Left lung (tissue), 10 donors: Measurements from ENCODE around the gene SNX27. TPM values are rescaled to one million over a fixed set of nuclear protein-coding genes. Genes with fewer than 3 reads are reported as not detected.
A peak's percentile ranks its signal among the peaks of the same experiment; 100 is the strongest.
"Not testable (repeated sequence)": the region's sequence is repeated elsewhere in the genome, so short reads cannot be mapped to it uniquely, and the experiment has no call there.

Experiments
- ATAC-seq: fragments of 200-7000 bp; cut with Tn5 transposase; one replicate; pipeline ENCODE4 v1.9.1; 2020; ENCODE audit warnings: moderate library complexity
- DNase-seq, 4 donors: peaks; one replicate each; pipeline ENCODE4 v3.0.0-alpha.2; 2013 to 2020
- H3K27ac ChIP-seq, 2 donors: fragments of 200-600 bp; sonication (generic) in 1 of 2; one replicate each; pipeline versions ENCODE4 v1.5.0 to v1.8.0; 2020 to 2021
- H3K27me3 ChIP-seq, 2 donors: fragments of 200-600 bp; sonication (generic) in 1 of 2; one replicate each; pipeline versions ENCODE4 v1.5.0 to v1.8.0; 2020 to 2021
- H3K36me3 ChIP-seq, 2 donors: fragments of 200-600 bp; sonication (generic) in 1 of 2; one replicate each; pipeline versions ENCODE4 v1.5.0 to v1.8.0; 2020 to 2021
- H3K4me1 ChIP-seq, 2 donors: fragments of 200-600 bp; one replicate each; pipeline ENCODE4 v1.8.0; 2021
- H3K4me3 ChIP-seq, 2 donors: fragments of 200-600 bp; sonication (generic) in 1 of 2; one replicate each; pipeline versions ENCODE4 v1.5.0 to v1.8.0; 2020 to 2021; ENCODE audit warnings: mild to moderate bottlenecking in 1 of 2
- H3K9me3 ChIP-seq, 2 donors: fragments of 200-600 bp; sonication (generic) in 1 of 2; one replicate each; pipeline versions ENCODE4 v1.5.0 to v1.8.0; 2020 to 2021
- CTCF ChIP-seq, 2 donors: fragments of 200-600 bp; sonication (generic) in 1 of 2; IDR thresholded peaks; one replicate each; pipeline versions ENCODE4 v1.5.0 to v1.8.0; 2021; ENCODE audit warnings: antibody characterized with exemption in 2 of 2
- intact Hi-C, 2 donors: fragments of 100-400 bp; cut with DNase I; formaldehyde crosslinking; loops; one replicate each; pipeline versions ENCODE4 v1.11.2 to v1.14.2; 2022
- polyA plus RNA-seq, 6 donors: library from polyadenylated mRNA; unstranded; fragments of 120-200 nt; gene quantifications; one replicate each; pipeline ENCODE4 v1.2.1, GENCODE V29; 2013; ENCODE audit not compliant: insufficient read length in 6 of 6
- total RNA-seq, 2 donors: library from RNA; stranded (reverse); fragmentation: NEBNext Ultra II Directional; extraction: Animal tissue kit (Norgen Biotek cat#: 25700); gene quantifications; one replicate each; pipeline ENCODE4 v1.2.1, GENCODE V29; 2021
- donor health status: DM: no; HTN: yes; CAD: no.
- donor health status: DM: no; HTN: no; CAD: no.

The SNX27 gene
- total and polyA plus RNA-seq, 8 donors: 21.5 to 64.5 (median 23.9) TPM

- Histone ChIP-seq H3K36me3 (no peaks in the 10 kb centered on the region), H3K4me3 (no peak overlapping the region), H3K9me3 (no peaks in the 10 kb centered on the region), H3K4me1 (peaks cover 11% of the 10 kb centered on the region in 2 donors), H3K27me3 (no peaks in the 10 kb centered on the region), H3K27ac (no peak overlapping the region)
- intact Hi-C loops: no loop called here
- DNase-seq: no peak
- ATAC-seq: no peak
- no peak for TF ChIP-seq CTCF (IDR thresholded peaks at IDR 0.05)
Observed at GRCh38 chr1:151641229-151641628, 29.4 kb downstream of the SNX27 start.

- intact Hi-C loops, DNase-seq, H3K27ac ChIP-seq, H3K36me3 ChIP-seq, H3K4me1 ChIP-seq, H3K9me3 ChIP-seq, H3K27me3 ChIP-seq, H3K4me3 ChIP-seq, ATAC-seq: not testable (repeated sequence)
Observed at GRCh38 chr1:151643085-151643484, 31.2 kb downstream of the SNX27 start.

GRCh38 chr1:151644001-151644400 lies 32.2 kb downstream of the SNX27 start:
- TF ChIP-seq CTCF (IDR thresholded peaks at IDR 0.05): no peak
- H3K27me3 ChIP-seq: no peaks in the 10 kb centered on the region
- H3K4me3 ChIP-seq: no peak overlapping the region
- DNase-seq (no peak), ATAC-seq (no peak)
- H3K9me3 ChIP-seq: no peaks in the 10 kb centered on the region
- no peak overlapping the region for H3K27ac ChIP-seq
- peaks cover 0 to 6% of the 10 kb centered on the region in 2 donors for H3K36me3 ChIP-seq
- intact Hi-C loops: no loop called here
- H3K4me1 ChIP-seq: no peaks in the 10 kb centered on the region

- no peak for TF ChIP-seq CTCF (IDR thresholded peaks at IDR 0.05)
- Histone ChIP-seq H3K4me3 (no peak overlapping the region), H3K27me3 (no peaks in the 10 kb centered on the region), H3K4me1 (peaks cover 16 to 33% of the 10 kb centered on the region in 2 donors), H3K27ac (peak overlapping the region in 1 of 2 donors; percentile 90), H3K9me3 (no peaks in the 10 kb centered on the region), H3K36me3 (peaks cover 0 to 7% of the 10 kb centered on the region in 2 donors)
- ATAC-seq (peak; percentile 83), DNase-seq (no peak)
- intact Hi-C loops: no loop called here
Observed at GRCh38 chr1:151653397-151653796, 41.5 kb downstream of the SNX27 start.

- intact Hi-C loops: no loop called here
- no peaks in the 10 kb centered on the region for H3K27me3 ChIP-seq
- H3K4me1 ChIP-seq: peaks cover 16 to 35% of the 10 kb centered on the region in 2 donors
- peak overlapping the region in 1 of 2 donors; percentile 90 for H3K27ac ChIP-seq
- no peak for TF ChIP-seq CTCF (IDR thresholded peaks at IDR 0.05)
- no peak overlapping the region for H3K4me3 ChIP-seq
- peaks cover 0 to 18% of the 10 kb centered on the region in 2 donors for H3K36me3 ChIP-seq
- no peaks in the 10 kb centered on the region for H3K9me3 ChIP-seq
- peak; percentile 40 for ATAC-seq
- no peak for DNase-seq
Observed at GRCh38 chr1:151655371-151655770, 43.5 kb downstream of the SNX27 start.

GRCh38 chr1:151661751-151662150 lies 49.9 kb downstream of the SNX27 start:
- ATAC-seq (peak; percentile 21), DNase-seq (no peak)
- Histone ChIP-seq H3K36me3 (peaks cover 0 to 46% of the 10 kb centered on the region in 2 donors), H3K4me1 (peaks cover 0 to 40% of the 10 kb centered on the region in 2 donors), H3K27me3 (no peaks in the 10 kb centered on the region), H3K4me3 (no peak overlapping the region), H3K27ac (peak overlapping the region in 1 of 2 donors; percentile 80), H3K9me3 (no peaks in the 10 kb centered on the region)
- TF ChIP-seq CTCF (IDR thresholded peaks at IDR 0.05): no peak
- intact Hi-C loops: no loop called here
